Measurements from ENCODE around the gene CPNE1.
A peak's percentile ranks its signal among the peaks of the same experiment; 100 is the strongest.
"Not testable (repeated sequence)": the region's sequence is repeated elsewhere in the genome, so short reads cannot be mapped to it uniquely, and the experiment has no call there.

Gene CPNE1

DNA sequence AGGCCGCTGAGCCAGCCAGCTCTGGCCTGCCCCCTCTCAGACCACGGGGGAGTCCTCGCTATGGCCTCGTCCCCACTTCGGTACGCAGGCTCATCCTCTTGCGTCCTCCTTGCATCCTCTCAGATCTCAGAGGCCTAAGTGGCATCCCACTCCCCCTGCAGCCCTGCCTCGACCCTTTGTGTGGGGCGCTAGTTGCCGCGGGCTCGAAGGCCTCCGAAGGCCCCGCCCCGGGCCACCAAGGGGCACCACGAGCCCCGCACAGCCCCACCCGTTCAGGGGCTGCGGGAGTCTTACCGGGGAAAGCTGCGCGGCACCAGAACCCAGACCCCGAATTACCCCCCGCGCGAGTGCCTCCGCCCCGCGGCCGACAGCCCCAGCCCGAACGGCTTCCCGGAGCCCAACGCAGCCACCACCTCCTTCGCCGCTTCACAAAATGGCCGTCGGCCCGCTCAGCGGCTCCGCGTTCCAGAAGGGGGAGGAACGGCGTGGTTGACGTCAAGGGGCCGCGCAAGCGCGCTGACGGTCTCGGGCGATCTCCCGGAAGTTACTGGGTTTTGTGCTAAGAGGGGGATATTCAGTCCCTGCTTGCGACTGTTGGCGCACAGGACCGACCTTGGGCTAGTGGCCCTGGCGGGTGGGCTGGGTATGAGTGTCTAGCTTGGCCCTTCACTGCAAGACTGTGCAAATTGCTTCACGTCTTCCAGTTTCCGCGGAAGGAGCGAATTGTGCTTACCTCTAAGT lies at the start of gene CPNE1, which contains the start of gene RBM12:
CPNE1 (minus strand) TSS at position 435 of the 741 bp plus-strand sequence. CDS start 31,977 bp downstream, outside the sequence.
RBM12 (minus strand) TSS at position 435 of the 741 bp plus-strand sequence. CDS start 9,578 bp downstream, outside the sequence.
- DNase-seq (ENCODE audit: low read depth, low spot score) = peak; percentile 97

DNA sequence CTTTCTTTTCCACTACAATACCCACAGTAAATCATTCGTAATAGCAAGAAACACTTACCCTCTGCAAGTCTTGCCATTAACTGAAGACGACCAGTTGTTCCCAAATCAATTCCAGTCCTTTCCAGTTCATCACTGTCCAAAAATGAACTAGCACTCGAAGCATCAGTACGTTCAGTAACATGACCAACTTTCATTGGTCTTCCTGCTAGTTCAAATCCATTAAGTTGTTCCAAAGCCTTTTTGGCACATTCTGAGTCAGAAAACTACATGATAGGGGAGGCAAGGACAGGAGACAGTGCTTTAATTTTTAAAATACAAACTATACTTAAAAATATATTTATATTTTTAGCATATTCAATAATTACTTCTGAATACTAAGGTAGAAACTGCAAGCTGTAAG lies 49.4 kb upstream of the CPNE1 start:
- no peak for DNase-seq (ENCODE audit: low read depth, low spot score)

DNA sequence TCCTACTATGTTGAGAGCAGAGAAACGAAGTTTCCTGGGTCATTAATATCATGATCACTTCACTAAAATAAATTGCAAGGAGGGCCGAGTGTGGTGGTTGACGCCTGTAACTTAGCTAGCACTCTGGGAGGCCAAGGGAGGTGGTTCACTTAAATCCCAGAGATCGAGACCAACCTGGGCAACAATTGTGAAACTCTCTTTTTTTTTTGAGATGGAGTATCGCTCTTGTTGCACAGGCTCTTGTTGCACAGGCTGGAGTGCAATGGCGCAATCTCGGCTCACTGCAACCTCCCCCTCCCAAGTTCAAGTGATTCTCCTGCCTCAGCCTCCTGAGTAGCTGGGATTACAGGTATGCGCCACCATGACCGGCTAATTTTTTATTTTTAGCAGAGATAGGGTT lies 48.4 kb upstream of the CPNE1 start:
- DNase-seq (ENCODE audit: low read depth, low spot score) = not testable (repeated sequence)

DNA sequence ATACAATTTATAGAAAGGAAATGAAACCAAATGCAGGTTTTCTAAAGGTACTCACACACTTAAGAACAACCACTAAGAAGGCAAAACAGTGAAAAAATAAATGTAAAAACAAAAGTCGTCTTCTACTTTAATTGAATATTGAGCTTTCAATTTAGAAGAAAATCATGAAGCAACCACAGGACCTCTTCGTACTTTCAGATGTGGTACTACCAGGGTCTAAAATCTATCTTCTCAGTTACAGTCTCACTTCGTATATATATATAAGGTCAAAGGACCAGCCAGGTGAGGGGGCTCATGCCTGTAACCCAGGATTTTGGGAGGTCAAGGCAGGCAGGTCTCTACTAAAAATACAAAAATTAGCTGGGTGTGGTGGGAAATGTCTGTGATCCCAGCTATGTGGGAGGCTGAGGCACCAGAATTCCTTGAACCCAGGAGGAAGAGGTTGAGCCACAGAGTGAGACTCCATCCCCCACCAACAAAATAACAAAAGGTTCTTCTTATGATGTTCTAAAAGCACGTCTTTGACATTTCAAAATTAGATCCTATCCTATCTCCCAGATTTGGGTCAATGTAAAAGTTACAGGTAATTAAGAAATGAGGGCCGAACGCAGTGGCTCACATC lies 47.0 kb upstream of the CPNE1 start:
- DNase-seq (ENCODE audit: low read depth, low spot score) = no peak

DNA sequence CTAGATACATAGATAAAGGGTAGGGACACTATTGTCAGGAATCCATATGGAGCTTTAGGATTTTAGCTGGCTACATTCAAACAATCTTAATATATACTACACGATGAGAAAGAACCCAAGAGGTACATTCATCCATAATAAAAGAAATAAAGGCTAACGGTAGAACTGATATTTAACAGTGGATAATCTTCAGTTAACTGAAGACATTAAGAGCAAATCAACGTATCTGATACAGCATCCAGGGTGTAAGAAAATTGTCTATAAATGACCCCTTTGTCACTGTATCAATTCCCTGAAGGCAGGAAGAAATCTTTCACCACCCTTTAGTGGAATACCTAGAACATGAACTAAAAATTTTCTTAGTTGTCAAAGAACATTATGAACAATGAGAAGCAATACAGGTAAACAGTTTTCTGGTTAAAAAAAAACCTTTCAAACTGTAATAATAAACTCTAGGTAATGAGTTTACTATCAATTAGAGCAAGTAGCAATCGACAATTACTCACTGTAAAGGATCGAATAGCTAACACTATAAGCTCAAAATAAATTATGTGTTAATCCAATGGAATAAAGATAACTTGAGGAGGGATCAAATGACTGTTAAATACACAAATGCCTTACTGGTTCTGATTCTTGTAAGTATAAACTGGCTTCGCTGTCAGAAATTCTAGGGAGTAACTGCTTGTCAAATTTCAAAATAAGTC lies 46.3 kb upstream of the CPNE1 start:
- DNase-seq (ENCODE audit: low read depth, low spot score) = no peak

DNA sequence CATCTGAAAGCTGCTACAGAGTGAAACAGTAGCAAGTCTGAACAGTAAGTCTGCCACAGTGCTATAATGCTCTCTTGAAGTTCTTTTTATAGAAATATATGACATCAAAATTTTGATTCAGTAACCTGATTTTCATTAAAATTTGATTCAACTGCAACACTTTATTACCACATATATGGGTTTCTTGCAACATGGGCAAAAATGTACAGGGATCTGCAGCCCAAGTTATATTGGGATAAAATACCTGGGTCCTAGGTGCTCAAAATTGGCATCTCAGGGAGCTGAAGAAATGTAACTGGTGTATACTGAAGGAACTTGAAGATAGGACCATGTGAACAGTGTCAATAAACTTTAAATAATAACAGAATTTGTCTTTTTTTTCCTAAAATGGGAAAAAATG lies 45.3 kb upstream of the CPNE1 start:
- no peak for DNase-seq (ENCODE audit: low read depth, low spot score)

DNA sequence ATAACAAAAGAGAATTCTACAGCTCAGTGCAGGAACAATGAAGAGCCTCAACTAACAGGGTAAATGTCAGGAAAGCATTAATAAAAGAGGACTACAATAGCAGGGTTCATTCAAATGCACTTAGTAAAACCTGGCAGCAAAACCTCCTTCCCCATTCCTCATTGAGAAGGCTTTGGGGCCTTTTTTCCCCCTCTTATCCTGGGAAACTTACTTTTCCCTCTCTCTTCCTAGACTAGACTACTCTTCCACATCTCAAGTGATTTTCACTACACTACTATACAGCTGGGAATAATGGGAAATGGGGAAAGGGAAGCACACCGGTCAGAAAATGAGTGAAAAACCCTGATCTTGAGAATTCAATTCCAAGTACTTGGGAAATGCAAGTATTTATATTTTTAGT lies 44.6 kb upstream of the CPNE1 start:
- DNase-seq (ENCODE audit: low read depth, low spot score) = no peak

DNA sequence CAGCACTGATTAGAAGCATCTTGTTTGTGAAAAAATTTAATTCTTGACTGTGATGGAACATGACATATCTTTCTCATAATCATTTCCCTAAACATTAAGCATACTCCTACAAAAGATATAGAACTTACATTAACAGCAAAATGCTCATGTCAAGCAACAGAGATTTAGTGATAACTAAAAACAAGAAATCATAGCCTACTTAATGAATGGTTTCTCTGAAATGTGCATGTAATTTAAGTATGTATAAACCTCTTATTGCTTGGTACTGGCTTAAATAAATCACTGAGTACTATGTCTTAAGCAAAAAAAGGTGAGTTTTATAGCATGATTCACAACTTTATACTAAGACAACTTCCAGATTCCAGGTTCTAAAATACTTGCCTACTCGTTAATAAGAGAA lies 43.8 kb upstream of the CPNE1 start:
- DNase-seq (ENCODE audit: low read depth, low spot score) = no peak

DNA sequence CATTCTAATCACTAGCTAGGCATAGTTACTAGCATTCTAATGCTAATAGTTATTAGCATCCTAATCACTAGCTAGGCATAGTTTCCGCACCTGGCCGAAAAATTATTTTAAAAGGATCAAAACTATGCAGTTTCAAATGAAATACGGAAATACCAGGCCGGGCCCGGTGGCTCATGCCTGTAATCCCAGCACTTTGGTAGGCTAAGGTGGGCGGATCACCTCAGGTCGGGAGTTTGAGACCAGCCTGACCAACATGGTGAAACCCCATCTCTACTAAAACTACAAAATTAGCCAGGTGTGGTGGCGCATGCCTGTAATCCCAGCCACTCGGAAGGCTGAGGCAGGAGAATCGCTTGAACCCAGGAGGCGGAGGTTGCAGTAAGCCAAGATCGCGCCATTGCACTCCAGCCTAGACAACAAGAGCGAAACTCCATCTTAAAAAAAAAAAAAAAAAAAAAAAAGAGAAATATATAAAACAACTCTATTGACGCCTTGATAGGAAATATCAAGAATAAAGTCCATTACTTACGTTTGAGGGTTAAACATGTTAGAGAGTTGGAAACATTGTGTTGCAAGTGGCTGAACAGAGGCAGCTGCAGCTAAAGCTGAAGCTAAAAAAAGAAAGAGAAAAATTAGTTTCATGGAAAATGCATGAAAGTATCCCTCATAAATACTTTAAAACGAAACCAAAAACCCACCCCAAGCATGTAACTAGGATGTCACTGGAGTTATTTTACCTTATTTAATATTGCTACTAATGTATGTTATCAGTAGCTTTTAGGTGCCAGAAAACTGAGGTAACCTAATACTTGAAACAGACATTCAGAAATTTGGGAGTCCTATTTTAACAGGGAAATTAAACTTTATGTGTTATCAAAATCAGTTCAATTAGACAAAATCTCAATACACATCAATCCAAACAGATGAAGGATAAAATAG lies 42.2 kb upstream of the CPNE1 start:
- not testable (repeated sequence) for DNase-seq (ENCODE audit: low read depth, low spot score)

DNA sequence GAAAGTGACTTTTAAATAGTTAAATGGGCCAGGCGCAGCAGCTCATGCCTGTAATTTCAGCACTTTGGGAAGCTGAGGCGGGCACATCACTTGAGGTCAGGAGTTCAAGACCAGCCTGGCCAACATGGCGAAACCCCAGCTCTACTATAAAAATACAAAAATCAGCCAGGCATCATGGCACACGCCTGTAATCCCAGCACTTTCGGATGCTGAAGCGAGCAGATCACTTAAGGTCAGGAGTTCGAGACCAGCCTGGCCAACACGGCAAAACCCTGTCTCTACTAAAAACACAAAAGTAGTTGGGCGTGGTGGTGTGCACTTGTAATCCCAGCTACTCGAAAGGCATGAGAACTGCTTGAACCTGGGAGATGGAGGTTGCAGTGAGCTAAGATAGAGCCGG lies 41.2 kb upstream of the CPNE1 start:
- not testable (repeated sequence) for DNase-seq (ENCODE audit: low read depth, low spot score)

DNA sequence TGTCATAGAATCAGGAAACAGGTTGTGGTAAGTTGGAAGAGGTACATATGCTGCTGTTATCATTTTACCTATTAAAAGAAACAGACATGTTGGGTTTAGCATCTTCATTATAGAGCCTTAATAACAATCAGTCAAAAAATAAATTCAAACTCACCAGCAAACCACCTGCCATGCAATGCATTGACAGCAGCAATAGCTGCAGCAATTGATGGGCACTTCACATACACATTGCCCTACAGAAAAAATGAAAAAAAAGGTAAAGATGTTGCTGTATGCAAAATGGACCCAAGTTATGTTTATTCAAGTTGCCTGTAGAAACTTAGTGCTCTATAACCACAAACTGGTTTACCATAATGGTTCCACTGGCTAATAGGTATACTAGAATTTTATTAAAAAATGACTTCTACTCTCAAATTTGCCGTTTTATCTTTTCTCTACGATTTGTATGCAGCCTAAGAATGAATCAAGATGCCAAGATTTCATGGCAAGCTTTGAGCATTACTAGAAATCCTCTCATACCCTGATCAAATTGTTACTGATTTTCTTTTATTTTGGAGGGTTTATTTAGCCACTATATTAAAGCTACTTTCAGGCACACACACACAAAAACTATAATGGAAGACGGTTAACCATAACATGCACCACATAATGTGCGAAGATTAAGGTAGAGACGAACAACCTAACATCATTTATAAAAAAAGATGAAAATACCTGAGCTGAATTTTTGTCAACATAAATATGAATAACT lies 40.0 kb upstream of the CPNE1 start:
- no peak for DNase-seq (ENCODE audit: low read depth, low spot score)

DNA sequence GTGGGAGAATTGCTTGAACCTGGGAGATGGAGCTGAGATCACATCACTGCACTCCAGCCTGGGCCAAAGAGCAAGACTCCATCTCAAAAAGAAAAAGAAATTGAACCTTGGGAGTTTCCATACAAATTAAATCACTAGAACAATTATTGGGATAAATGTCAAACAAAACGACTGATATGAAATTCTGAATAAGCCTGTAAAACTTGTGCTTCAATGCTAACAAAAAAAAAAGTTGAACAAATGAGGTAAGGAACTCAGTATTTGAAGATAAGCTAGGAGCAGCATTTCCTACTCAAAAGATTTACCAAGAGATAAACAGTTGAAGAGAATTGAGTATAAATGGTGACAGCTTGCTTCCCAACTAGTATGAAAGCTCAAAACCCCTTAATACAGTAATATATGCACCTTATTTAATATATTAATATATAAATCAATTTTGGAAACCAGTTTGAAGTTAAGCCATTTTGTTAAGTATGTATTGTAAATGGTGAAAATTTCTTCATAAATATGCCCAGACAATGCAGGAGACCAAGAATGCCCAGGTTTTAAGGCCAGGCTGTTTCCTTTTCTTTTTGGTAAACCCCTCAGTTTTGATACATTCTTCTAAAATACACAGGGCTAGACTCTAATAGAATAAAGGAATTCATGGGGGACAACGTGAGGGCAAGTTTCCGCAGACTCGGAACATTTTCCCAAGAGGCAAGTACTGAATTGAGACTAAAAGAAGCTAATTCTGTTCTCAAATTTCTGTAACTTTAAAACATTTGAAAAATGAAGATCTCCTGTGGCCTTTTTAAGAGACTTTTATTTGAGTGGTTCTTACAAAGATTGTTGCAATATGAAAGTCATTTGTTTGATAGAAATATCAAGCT lies 38.4 kb upstream of the CPNE1 start:
- DNase-seq (ENCODE audit: low read depth, low spot score) = no peak

DNA sequence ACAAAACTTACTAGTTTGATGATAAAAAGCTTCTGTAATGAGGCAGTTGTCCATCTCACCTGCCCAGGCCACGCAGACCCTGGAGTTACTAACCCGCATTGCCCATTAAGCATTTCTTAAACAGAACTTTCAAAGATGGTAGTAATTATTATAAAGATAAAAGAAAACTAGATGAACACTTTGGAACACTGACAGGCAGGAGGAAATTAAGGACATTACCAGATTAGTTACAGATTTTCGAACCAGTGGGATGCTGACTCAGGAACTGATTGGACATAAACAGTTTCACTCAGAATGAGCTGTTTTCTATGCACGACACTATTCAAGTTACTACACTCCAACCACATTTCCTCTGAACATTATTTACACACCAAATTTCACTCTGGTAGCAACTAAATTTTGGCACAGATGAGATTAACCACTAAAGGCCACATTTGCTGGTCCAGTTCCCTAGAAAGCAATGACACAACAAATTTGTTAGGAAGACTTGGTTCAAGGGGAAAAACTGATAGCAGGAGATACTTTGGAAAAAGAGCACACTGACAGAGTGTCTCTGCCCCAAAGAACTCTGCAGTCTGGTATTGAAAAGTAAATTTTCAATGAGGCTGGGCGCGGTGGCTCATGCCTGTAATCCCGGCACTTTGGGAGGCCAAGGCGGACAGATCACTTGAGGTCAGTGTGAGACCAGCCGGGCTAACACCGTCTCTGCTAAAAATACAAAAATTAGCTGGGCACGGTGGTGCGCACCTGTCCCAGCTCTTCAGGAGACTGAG lies 37.5 kb upstream of the CPNE1 start:
- no peak for DNase-seq (ENCODE audit: low read depth, low spot score)

DNA sequence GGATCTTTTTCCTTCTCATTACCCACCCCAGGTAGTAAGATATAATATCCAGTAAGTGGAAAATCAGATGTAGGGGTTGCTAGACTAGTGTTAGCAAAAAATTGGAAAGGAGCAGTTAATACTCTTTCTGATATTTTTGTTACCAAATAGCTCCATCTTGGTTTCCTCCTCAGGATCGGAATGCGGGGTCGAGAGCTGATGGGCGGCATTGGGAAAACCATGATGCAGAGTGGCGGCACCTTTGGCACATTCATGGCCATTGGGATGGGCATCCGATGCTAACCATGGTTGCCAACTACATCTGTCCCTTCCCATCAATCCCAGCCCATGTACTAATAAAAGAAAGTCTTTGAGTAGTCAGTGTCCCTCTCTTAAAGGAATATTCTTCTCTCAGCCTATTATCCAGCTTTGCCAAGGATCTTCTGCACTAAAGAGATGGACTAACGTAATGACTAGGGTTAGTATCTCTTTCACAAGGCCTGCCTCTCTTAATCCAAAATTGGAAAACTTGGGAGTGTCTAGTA lies 36.0 kb upstream of the CPNE1 start:
- DNase-seq (ENCODE audit: low read depth, low spot score) = no peak

DNA sequence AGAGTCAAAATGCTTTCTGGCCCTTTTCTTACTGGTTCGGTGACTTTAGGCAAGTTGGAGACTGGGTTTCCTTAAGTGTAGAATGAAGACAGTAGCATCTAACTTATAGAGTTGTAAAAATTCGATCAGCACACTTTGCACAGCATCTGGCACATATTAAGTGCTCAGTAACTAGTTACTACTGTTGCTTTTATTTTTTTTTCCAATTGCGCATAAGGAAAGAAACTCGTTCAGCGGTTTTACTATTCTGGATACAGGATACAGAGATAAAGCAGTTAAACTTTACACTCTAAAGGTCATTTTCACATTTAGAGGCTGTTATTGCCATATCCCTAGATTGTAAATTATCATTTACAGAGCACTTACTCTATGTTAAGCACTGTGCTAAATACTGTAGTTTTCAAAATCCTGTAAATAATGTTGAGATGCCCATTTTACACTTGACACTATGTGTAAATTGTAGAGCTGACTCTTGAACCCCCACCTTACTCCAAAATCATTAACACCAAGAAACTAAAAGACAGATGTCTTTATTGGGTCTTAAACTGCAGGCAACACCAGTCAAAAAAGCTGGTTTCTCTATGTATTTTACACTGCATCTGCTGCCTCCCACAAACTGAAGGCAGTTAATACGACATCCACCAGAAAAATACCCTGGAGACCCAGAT lies 35.4 kb upstream of the CPNE1 start:
- DNase-seq (ENCODE audit: low read depth, low spot score) = no peak

DNA sequence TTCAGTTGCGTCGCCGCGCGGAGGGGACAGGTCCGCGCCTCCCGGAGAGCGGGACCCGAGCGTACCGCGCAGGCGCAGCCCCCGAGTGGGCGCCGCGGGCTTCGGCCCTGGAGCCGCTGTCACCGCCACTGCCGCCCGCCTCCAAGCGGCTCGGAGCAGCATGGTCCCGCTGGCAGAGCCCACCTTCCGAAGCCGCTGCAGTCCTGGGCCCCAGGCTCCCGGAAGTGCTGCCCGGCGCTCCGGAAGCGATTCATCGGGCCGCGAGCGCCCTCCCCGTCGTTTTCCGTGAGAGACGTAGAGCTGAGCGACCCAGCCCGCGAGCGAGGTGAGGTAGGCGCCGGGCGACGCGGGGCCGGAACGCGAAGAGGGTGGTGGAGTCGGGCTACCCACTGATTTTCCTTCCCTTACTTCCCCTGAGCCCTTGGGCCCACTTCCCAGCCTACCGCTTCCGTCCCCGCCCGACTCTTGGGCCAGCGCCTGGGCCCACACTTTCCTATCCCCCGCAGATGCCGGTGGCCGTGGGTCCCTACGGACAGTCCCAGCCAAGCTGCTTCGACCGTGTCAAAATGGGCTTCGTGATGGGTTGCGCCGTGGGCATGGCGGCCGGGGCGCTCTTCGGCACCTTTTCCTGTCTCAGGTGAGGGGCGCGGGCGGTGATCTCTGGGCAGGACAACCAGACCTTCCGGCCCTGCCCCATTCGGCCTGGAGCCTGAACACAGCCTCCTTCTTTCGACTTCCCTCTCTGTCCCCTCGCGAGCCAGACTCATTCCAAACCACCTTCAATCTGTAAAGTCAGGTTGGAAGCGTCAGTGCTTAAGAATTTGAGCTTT lies 34.6 kb upstream of the CPNE1 start, which contains the start of the genes NFS1 and ROMO1:
NFS1 (minus strand) TSS at position 226 of the 830 bp plus-strand sequence; CDS start at position 162, 64 bp downstream.
ROMO1 (plus strand) TSS at position 279 of the 830 bp plus-strand sequence; CDS start at position 507, 228 bp downstream.
- peak; percentile 94 for DNase-seq (ENCODE audit: low read depth, low spot score)
